Hepatocyte (in vitro differentiated cells): ENCODE data around the gene SART3. TPM values are rescaled to one million over a fixed set of nuclear protein-coding genes. Genes with fewer than 3 reads are reported as not detected.

Experiments
- DNase-seq: peaks from one replicate; pipeline ENCODE4 v3.0.0-alpha.2; 2016; ENCODE audit warnings: low spot score
- H2AFZ ChIP-seq: fragments of 200-600 bp; sonication (generic); 2 replicates; pipeline ENCODE4 v1.6.0; 2016; ENCODE audit warnings: antibody characterized with exemption, mild to moderate bottlenecking
- H3K27ac ChIP-seq: fragments of 200-600 bp; sonication (generic); 2 replicates; pipeline ENCODE4 v1.5.1; 2016; ENCODE audit warnings: mild to moderate bottlenecking
- H3K27me3 ChIP-seq: fragments of 200-600 bp; sonication (generic); 2 replicates; pipeline ENCODE4 v1.6.1; 2016
- H3K36me3 ChIP-seq: fragments of 200-600 bp; sonication (generic); replicated peaks from 2 replicates; pipeline ENCODE4 v1.5.1; 2016; ENCODE audit warnings: low read depth; ENCODE audit not compliant: insufficient read depth
- H3K4me1 ChIP-seq: fragments of 200-600 bp; sonication (generic); 2 replicates; pipeline ENCODE4 v1.5.1; 2016; ENCODE audit warnings: mild to moderate bottlenecking, moderate library complexity; ENCODE audit not compliant: insufficient read depth
- H3K4me2 ChIP-seq: fragments of 200-600 bp; sonication (generic); 2 replicates; pipeline ENCODE4 v1.6.0; 2016
- H3K4me3 ChIP-seq: fragments of 200-600 bp; sonication (generic); 2 replicates; pipeline ENCODE4 v1.5.1; 2016; ENCODE audit warnings: mild to moderate bottlenecking
- H3K79me2 ChIP-seq: fragments of 200-600 bp; sonication (generic); 2 replicates; pipeline ENCODE4 v1.6.0; 2017; ENCODE audit warnings: mild to moderate bottlenecking
- H3K9me2 ChIP-seq: fragments of 200-600 bp; sonication (generic); replicated peaks from 2 replicates; pipeline ENCODE4 v1.6.0; 2017; ENCODE audit warnings: mild to moderate bottlenecking; ENCODE audit not compliant: insufficient read depth
- H3K9me3 ChIP-seq: fragments of 200-600 bp; sonication (generic); 2 replicates; pipeline ENCODE4 v1.5.1; 2016; ENCODE audit warnings: low read depth, mild to moderate bottlenecking
- H4K20me1 ChIP-seq: fragments of 200-600 bp; sonication (generic); 2 replicates; pipeline ENCODE4 v1.6.0; 2016; ENCODE audit warnings: mild to moderate bottlenecking; ENCODE audit not compliant: insufficient read depth, poor library complexity, severe bottlenecking
- EZH2 ChIP-seq: fragments of 200-600 bp; sonication (generic); IDR thresholded peaks from 2 replicates; pipeline ENCODE4 v1.6.1; 2016; ENCODE audit warnings: antibody characterized with exemption, mild to moderate bottlenecking, borderline replicate concordance
- EZH2phosphoT487 ChIP-seq: fragments of 200-600 bp; sonication (generic); IDR thresholded peaks from one replicate; pipeline ENCODE4 v1.6.1; 2018; ENCODE audit warnings: antibody characterized with exemption, mild to moderate bottlenecking, low read depth, moderate library complexity; ENCODE audit not compliant: unreplicated experiment, severe bottlenecking
- WGBS: methylation state at CpG from one replicate; pipeline ENCODE4 v1.1.6; 2016; ENCODE audit warnings: low lambda C conversion rate; ENCODE audit errors: missing lambda C conversion rate; 5-methylcytosine and 5-hydroxymethylcytosine counted together
- polyA plus RNA-seq: library from polyadenylated mRNA; unstranded; fragments of >200 nt; fragmentation: Nextera tagmentation; extraction: Ambion mirVana; gene quantifications from 2 replicates; pipeline ENCODE4 v1.2.1, GENCODE V29; 2016
- total RNA-seq: library from RNA; depleted of rRNA; stranded (reverse); fragments of >200 nt; gene quantifications from 2 replicates; pipeline ENCODE4 v1.2.3, GENCODE V29; 2014
- TF ChIP-seq, protein P1 (sequence below): fragments of 200-600 bp; sonication (generic); IDR thresholded peaks from 2 replicates; pipeline ENCODE4 v1.5.1; 2016; ENCODE audit warnings: antibody characterized with exemption, mild to moderate bottlenecking; ENCODE audit not compliant: poor library complexity

The SART3 gene
- total and polyA plus RNA-seq, 2 experiments from 2014 or later = 25.0 to 60.4 TPM

DNA sequence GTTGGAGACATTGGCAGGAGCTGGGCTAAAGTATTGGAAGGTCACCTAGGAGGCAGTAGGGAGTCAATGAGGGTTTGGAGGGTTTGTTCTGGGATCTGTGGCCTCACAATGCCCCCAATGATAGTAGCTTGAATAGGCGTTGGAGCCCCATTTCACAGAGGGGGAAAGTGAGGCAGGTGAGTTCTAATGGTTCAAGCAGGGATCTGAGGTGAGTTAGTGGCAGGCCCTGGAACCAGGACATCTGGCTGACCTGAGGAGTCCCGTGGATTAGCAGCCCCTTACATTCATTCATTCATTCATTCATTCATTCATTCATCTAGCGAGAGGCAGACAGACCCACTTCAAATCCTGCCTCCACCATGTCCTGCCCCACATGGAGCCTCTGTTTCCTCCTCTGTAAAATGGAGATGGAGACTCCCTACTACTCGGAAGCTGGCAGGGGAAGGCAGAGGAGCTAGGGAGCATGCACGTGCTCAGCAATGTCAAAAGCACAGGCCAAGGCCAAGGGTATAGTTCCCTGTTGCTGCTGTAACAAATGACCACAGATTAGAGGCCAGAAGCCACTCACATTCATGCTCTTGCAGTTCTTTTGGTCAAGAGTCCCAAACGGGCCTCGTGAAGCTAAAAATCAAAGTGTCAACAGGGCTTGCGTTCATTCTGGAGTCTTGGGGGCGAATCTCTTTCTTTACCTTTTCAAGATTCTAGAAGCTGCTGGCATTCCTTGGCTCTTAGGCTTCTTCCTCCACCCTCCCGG is 39.2 kb upstream of the SART3 start:
- Histone ChIP-seq H3K4me1 (peaks cover 8% of the 10 kb centered on the region), H3K9me2 (no peaks in the 10 kb centered on the region), H4K20me1 (no peaks in the 10 kb centered on the region), H3K79me2 (peaks cover 36% of the 10 kb centered on the region), H3K4me3 (no peak overlapping the region), H2AFZ (no peak overlapping the region), H3K36me3 (no peaks in the 10 kb centered on the region), H3K27ac (no peak overlapping the region), H3K27me3 (no peaks in the 10 kb centered on the region), H3K4me2 (no peak overlapping the region), H3K9me3 (no peaks in the 10 kb centered on the region)
- no peak for DNase-seq
- WGBS = 89% methylated on average over 10 of the region's 10 CpGs
- TF ChIP-seq EZH2phosphoT487 = no peak
- TF ChIP-seq EZH2 = no peak
- TF ChIP-seq, protein P1, sequence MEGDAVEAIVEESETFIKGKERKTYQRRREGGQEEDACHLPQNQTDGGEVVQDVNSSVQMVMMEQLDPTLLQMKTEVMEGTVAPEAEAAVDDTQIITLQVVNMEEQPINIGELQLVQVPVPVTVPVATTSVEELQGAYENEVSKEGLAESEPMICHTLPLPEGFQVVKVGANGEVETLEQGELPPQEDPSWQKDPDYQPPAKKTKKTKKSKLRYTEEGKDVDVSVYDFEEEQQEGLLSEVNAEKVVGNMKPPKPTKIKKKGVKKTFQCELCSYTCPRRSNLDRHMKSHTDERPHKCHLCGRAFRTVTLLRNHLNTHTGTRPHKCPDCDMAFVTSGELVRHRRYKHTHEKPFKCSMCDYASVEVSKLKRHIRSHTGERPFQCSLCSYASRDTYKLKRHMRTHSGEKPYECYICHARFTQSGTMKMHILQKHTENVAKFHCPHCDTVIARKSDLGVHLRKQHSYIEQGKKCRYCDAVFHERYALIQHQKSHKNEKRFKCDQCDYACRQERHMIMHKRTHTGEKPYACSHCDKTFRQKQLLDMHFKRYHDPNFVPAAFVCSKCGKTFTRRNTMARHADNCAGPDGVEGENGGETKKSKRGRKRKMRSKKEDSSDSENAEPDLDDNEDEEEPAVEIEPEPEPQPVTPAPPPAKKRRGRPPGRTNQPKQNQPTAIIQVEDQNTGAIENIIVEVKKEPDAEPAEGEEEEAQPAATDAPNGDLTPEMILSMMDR = no peak

DNA sequence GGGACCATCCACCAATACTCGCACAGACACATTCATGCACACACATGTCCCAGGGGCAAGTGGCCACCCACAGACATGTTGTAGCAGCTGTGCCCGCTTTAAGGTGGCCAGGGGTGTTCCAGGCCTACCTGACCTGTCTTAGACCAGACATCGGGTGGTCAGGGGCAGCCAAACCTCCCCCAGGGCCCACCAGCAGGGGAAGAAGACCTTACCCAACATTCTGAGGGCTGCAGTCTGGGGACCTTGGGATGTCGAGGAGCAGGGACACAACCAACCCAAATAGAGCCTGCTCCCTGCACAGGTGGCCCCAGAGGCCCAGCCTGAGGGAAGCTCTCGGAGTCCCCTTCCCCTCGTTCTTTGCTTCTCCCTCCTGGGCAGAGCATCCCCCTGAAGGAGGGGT is 38.6 kb upstream of the SART3 start:
- Histone ChIP-seq H3K4me3 (no peak overlapping the region), H3K79me2 (peaks cover 39% of the 10 kb centered on the region), H3K9me2 (no peaks in the 10 kb centered on the region), H3K27ac (no peak overlapping the region), H4K20me1 (no peaks in the 10 kb centered on the region), H2AFZ (no peak overlapping the region), H3K27me3 (no peaks in the 10 kb centered on the region), H3K4me2 (no peak overlapping the region), H3K4me1 (peaks cover 8% of the 10 kb centered on the region), H3K9me3 (no peaks in the 10 kb centered on the region), H3K36me3 (no peaks in the 10 kb centered on the region)
- no peak for DNase-seq
- no peak for TF ChIP-seq EZH2
- no peak for TF ChIP-seq EZH2phosphoT487
- TF ChIP-seq, protein P1 = no peak
- 76% methylated on average over 6 of the region's 6 CpGs for WGBS

DNA sequence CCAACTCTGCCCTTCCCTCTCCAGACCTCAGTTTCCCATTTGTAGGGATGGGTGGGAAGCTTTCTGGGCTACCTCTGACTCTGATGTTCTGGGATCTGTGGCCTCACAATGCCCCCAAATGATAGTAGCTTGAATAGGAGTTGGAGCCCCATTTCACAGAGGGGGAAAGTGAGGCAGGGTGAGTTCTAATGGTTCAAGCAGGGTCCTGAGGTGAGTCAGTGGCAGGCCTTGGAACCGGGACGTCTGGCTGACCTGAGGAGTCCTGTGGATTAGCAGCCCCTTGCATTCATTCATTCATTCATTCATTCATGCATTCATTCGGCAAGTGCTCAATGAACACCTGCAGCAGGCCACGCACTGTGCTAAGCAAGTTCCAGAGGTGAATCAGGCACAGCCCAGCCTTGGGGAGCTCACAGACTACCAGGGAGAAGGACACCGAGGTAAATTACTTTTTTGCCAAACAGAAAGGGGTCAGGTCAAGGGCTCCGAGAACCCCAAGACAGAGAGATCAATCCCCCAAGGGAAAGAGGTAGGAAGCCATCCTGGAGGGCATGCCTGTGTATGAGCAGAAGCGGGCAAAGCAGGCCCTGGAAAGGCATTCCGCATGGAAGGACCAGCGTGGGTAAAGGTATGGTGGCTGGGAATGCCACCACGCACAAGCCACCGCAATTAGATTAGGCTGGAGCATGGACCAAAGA is 37.7 kb upstream of the SART3 start:
- Histone ChIP-seq H3K27ac (peak overlapping the region; percentile 85), H2AFZ (no peak overlapping the region), H3K4me3 (no peak overlapping the region), H3K4me2 (peak overlapping the region; percentile 82), H4K20me1 (no peaks in the 10 kb centered on the region), H3K9me2 (no peaks in the 10 kb centered on the region), H3K27me3 (no peaks in the 10 kb centered on the region), H3K36me3 (no peaks in the 10 kb centered on the region), H3K79me2 (peaks cover 39% of the 10 kb centered on the region), H3K4me1 (peaks cover 8% of the 10 kb centered on the region), H3K9me3 (no peaks in the 10 kb centered on the region)
- DNase-seq = no peak
- 89% methylated on average over 11 of the region's 11 CpGs for WGBS
- TF ChIP-seq EZH2 (no peak), EZH2phosphoT487 (no peak)
- TF ChIP-seq, protein P1 = no peak
